ENCODE results near the gene ARHGAP32.

Gene ARHGAP32

GRCh38 chr11:128915149-128915521 lies 277.0 kb downstream of the ARHGAP32 start:
- no peak for DNase-seq (ENCODE audit: low read depth in 1 of 2, low spot score in 1 of 2)
- in situ Hi-C loops (cut with HindIII; ENCODE audit: low pct_unique_long_range_greater_than_20kb, low sequenced_read_pairs) = no loop called here
- TF ChIP-seq JUND (IDR thresholded peaks at IDR 0.05; ENCODE audit: low read depth) = no peak

All from T47D (cell line).